ENCODE data around the gene TPGS2. TPM values are rescaled to one million over a fixed set of nuclear protein-coding genes. Genes with fewer than 3 reads are reported as not detected.

TPGS2 gene
- total and polyA plus RNA-seq, 2 of the 13 experiments (the other 11 are each of a cell fraction or from before 2014, with no cell fraction given): 73.3 to 137 TPM

DNA sequence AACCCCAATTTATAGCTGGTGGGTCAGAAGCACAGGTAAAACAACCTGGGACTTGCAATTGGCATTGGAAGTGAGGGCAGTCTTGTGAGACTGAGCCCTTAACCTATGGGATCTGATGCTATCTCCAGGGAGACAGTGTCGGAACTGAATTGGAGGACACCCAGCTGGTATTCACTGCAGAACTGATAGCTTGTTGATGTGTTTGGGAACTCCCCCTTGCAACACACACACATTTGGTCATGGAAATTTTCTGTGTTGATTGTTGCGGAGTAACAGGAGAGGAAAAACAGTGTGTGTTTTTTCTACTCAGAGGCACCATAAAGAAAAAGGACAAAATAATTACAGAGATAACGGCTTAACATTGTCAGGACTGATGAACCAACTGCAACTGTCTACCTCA is 16.1 kb downstream of the TPGS2 start:
- H3K27me3 ChIP-seq (ENCODE audit: control insufficient read depth in 1 of 2, insufficient read depth in 2 of 2, low read length in 2 of 2): no peaks in the 10 kb centered on the region
- intact Hi-C loops (cut with micrococcal nuclease; ENCODE audit: unreplicated experiment): no loop called here
- H3K9me3 ChIP-seq (ENCODE audit: low read length): no peaks in the 10 kb centered on the region
- ATAC-seq (no peak), FAIRE-seq (no peak), DNase-seq (ENCODE audit: low spot score) (no peak)
- peaks cover 6 to 53% of the 10 kb centered on the region in 2 experiments; a peak in 4 of 5 replicates for H3K36me3 ChIP-seq (replicated peaks in 1 of 2; ENCODE audit: control insufficient read depth in 1 of 2, insufficient read depth in 2 of 2, low read length in 2 of 2)
- 100% methylated on average over 3 of the region's 3 CpGs for WGBS (ENCODE audit: low lambda C conversion rate)
- H3K4me2 ChIP-seq (ENCODE audit: low read depth, low read length): no peak overlapping the region
- ChIA-PET POLR2A (no interaction called here), CTCF (ENCODE audit: low intra/inter-chr PET ratio, low total read pairs) (no interaction called here)
- H3K27ac ChIP-seq (ENCODE audit: extremely low read length, insufficient read depth, low read length): no peak overlapping the region
- no peak overlapping the region for H2AFZ ChIP-seq (ENCODE audit: low read length)
- TF ChIP-seq, protein P1, sequence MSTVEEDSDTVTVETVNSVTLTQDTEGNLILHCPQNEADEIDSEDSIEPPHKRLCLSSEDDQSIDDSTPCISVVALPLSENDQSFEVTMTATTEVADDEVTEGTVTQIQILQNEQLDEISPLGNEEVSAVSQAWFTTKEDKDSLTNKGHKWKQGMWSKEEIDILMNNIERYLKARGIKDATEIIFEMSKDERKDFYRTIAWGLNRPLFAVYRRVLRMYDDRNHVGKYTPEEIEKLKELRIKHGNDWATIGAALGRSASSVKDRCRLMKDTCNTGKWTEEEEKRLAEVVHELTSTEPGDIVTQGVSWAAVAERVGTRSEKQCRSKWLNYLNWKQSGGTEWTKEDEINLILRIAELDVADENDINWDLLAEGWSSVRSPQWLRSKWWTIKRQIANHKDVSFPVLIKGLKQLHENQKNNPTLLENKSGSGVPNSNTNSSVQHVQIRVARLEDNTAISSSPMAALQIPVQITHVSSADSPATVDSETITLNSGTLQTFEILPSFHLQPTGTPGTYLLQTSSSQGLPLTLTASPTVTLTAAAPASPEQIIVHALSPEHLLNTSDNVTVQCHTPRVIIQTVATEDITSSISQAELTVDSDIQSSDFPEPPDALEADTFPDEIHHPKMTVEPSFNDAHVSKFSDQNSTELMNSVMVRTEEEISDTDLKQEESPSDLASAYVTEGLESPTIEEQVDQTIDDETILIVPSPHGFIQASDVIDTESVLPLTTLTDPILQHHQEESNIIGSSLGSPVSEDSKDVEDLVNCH (CRISPR knock-in tag; IDR thresholded peaks at IDR 0.05): no peak
- H3K4me1 ChIP-seq (ENCODE audit: insufficient read depth, low read length): no peaks in the 10 kb centered on the region
- H4K20me1 ChIP-seq (ENCODE audit: insufficient read depth, low read length): peaks cover 7% of the 10 kb centered on the region
- H3K79me2 ChIP-seq (ENCODE audit: insufficient read depth, low read length): no peaks in the 10 kb centered on the region
- in situ Hi-C loops (cut with HindIII; ENCODE audit: extremely low pct_ligation_motif_present, low pct_unique_long_range_greater_than_20kb): no loop called here
- BruUV-seq (replicated peaks): no TSS peak
- H3K4me3 ChIP-seq (replicated peaks in 1 of 3; ENCODE audit: insufficient read depth in 1 of 3, low read depth in 2 of 3, low read length in 3 of 3): no peak overlapping the region
- no peak overlapping the region for H3K9ac ChIP-seq (ENCODE audit: insufficient read depth, low read depth, low read length)

DNA sequence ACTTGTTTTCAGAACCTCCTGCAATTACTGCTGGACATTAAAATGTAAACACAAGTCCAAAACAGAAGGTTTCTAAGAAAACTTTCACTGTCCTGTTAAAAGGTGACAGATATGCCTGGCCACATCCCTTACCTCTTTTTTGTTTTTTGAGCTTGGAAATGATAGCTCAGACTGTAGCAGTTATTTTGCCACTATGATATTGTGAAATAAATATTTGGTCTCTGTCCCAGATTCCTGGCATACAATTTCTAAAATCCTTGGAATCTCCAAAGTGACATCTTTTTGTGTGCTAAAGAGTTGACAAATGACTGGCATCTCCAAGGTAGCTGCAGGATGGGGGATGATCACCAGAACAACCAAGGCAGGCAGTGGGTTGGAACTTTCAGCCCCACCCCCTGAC is 16.8 kb downstream of the TPGS2 start:
- intact Hi-C loops (cut with micrococcal nuclease; ENCODE audit: unreplicated experiment): no loop called here
- Histone ChIP-seq H3K9ac (ENCODE audit: insufficient read depth, low read depth, low read length) (no peak overlapping the region), H3K27ac (ENCODE audit: extremely low read length, insufficient read depth, low read length) (no peak overlapping the region), H3K27me3 (ENCODE audit: control insufficient read depth in 1 of 2, insufficient read depth in 2 of 2, low read length in 2 of 2) (no peaks in the 10 kb centered on the region), H3K4me3 (replicated peaks in 1 of 3; ENCODE audit: insufficient read depth in 1 of 3, low read depth in 2 of 3, low read length in 3 of 3) (no peak overlapping the region), H3K4me1 (ENCODE audit: insufficient read depth, low read length) (no peaks in the 10 kb centered on the region), H2AFZ (ENCODE audit: low read length) (no peak overlapping the region), H3K36me3 (replicated peaks in 1 of 2; ENCODE audit: control insufficient read depth in 1 of 2, insufficient read depth in 2 of 2, low read length in 2 of 2) (peaks cover 2 to 53% of the 10 kb centered on the region in 2 experiments; a peak in 4 of 5 replicates), H4K20me1 (ENCODE audit: insufficient read depth, low read length) (peaks cover 7% of the 10 kb centered on the region), H3K4me2 (ENCODE audit: low read depth, low read length) (no peak overlapping the region), H3K79me2 (ENCODE audit: insufficient read depth, low read length) (no peaks in the 10 kb centered on the region), H3K9me3 (ENCODE audit: low read length) (no peaks in the 10 kb centered on the region)
- in situ Hi-C loops (cut with HindIII; ENCODE audit: extremely low pct_ligation_motif_present, low pct_unique_long_range_greater_than_20kb): no loop called here
- CTCF ChIA-PET (ENCODE audit: low intra/inter-chr PET ratio, low total read pairs): no interaction called here
- no peak for FAIRE-seq
- DNase-seq (ENCODE audit: low spot score): no peak
- BruUV-seq (replicated peaks): no TSS peak
- no peak for ATAC-seq
- POLR2A ChIA-PET: no interaction called here
- TF ChIP-seq, protein P2, sequence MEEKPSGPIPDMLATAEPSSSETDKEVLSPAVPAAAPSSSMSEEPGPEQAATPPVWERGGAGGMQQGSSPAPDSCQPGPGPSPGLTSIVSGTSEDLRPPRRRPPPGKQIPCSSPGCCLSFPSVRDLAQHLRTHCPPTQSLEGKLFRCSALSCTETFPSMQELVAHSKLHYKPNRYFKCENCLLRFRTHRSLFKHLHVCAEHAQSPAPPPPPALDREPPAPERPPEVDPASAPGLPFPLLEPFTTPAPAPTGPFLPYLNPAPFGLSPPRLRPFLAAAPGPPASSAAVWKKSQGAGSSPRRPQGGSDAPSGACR (CRISPR knock-in tag; IDR thresholded peaks at IDR 0.05): no peak
- TF ChIP-seq, protein P3, sequence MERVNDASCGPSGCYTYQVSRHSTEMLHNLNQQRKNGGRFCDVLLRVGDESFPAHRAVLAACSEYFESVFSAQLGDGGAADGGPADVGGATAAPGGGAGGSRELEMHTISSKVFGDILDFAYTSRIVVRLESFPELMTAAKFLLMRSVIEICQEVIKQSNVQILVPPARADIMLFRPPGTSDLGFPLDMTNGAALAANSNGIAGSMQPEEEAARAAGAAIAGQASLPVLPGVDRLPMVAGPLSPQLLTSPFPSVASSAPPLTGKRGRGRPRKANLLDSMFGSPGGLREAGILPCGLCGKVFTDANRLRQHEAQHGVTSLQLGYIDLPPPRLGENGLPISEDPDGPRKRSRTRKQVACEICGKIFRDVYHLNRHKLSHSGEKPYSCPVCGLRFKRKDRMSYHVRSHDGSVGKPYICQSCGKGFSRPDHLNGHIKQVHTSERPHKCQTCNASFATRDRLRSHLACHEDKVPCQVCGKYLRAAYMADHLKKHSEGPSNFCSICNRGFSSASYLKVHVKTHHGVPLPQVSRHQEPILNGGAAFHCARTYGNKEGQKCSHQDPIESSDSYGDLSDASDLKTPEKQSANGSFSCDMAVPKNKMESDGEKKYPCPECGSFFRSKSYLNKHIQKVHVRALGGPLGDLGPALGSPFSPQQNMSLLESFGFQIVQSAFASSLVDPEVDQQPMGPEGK (CRISPR knock-in tag; IDR thresholded peaks at IDR 0.05): no peak
- TF ChIP-seq MAFF (IDR thresholded peaks at IDR 0.05; ENCODE audit: low read depth, low read length) (no peak), SP5 (CRISPR knock-in tag; IDR thresholded peaks at IDR 0.05; ENCODE audit: borderline replicate concordance, low read depth) (no peak), ZSCAN12 (CRISPR knock-in tag; IDR thresholded peaks at IDR 0.05) (no peak), TFDP1 (CRISPR knock-in tag; IDR thresholded peaks at IDR 0.05; ENCODE audit: borderline replicate concordance) (no peak)
- TF ChIP-seq, protein P4, sequence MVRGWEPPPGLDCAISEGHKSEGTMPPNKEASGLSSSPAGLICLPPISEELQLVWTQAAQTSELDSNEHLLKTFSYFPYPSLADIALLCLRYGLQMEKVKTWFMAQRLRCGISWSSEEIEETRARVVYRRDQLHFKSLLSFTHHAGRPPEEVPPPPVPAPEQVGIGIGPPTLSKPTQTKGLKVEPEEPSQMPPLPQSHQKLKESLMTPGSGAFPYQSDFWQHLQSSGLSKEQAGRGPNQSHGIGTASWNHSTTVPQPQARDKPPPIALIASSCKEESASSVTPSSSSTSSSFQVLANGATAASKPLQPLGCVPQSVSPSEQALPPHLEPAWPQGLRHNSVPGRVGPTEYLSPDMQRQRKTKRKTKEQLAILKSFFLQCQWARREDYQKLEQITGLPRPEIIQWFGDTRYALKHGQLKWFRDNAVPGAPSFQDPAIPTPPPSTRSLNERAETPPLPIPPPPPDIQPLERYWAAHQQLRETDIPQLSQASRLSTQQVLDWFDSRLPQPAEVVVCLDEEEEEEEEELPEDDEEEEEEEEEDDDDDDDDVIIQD (CRISPR knock-in tag; IDR thresholded peaks at IDR 0.05; ENCODE audit: low read depth): no peak
- TF ChIP-seq, protein P5, sequence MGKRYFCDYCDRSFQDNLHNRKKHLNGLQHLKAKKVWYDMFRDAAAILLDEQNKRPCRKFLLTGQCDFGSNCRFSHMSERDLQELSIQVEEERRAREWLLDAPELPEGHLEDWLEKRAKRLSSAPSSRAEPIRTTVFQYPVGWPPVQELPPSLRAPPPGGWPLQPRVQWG (CRISPR knock-in tag; IDR thresholded peaks at IDR 0.05; ENCODE audit: borderline replicate concordance, low read depth): no peak
